ENCODE measurements around the gene MOB1B.

The MOB1B gene

DNA sequence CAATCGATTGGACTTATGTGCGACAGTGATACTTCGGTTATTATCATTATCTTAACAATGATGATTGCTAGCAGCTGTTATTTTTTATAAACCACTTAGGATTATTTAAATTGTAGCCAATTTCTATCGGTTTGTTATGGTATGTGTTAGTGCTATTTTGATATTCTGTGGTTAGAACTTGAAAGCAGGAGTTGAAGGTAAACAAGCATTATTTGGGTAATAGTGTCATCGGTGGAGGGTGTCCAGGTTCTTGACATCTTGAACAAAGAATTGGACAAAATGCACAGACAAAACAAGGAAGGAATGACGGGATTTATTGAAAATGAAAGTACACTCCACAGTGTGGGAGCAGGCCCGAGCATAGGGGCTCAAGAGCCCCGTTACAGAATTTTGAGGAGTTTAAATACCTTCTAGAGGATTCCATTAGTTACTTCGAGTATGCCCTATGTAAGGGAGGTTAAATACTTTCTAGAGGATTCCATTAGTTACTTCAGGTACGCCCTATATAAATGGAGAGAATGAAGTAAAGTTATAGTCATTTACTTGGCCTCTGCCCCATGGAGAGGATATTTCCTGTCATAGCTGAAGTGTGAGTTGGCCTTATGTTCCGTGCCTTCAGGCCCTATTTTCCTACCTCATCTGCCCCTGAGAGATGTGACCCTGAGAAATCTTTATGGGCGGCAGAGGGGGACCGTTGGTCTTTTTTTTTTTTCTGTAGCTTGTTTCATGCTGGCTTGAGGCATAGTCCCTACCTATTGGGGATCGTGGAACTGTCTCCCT, 13.1 kb downstream of the MOB1B start:
- DNase-seq = no peak

DNA sequence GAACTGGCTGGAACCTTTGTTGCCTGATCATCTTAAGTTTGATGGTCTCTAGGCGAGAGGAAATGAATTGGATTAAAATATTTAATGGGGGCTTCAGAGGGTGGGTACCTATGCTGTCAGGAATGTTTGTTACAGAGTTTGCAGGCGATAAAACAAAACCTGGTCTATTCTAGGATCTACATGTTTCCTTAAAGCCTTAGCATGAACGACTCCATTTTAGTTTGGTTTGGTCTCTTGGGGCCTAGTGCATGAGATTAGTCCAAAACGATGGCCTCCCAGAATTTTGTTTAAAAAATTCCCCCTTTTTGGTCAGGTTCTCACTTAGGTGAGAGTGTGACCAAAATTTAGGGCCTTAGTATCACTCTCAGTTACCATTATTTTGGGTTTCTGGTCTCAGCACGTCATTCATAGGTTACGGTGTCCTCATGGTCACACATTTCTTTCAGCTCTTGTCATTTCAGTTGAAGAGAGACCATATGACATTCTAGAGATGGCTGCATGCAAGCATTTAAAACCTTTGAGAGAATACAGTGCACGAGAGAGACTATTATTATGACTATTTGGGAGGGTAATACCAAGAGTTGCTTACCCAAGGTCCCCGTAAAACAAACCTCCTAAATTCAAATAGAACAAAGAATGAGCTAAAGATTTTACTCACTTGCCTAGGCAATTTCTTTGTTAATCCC, 13.8 kb downstream of the MOB1B start:
- no peak for DNase-seq

- DNase-seq = no peak
Observed at GRCh38 chr4:70920592-70920991, 18.4 kb downstream of the MOB1B start.

GRCh38 chr4:70925418-70925817, 23.2 kb downstream of the MOB1B start:
- DNase-seq = no peak

DNA sequence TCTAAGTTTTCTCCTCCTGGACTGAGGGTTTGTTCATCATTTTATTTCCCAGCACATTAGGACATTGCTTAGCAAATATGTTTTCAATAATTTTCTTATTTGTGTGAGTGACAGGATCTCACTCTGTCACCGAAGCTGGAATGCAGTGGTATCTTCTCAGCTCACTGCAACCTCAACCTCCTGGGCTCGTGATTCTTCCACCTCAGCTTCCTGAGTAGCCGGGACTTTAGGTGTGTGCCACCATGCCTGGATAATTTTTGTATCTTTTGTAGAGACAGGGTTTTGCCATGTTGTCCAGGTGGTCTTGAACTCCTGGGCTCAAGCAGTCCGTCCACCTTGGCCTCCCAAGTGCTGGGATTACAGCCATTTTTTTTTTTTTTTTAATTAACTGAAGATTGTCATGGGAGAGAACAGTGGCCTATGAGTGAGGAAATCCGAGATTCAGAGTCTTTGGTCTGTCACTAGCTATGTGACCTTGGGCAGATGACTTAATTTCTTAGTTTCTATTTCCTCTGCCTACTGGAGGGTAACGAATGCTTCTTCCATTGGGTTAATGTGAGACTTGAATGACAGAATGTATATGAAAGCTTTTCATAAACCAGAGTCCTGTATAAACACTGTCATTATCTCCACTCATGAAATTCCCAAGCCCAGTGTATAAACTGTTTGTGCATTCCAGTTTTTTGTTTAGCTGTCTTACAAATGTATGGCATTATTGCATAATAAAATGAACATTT, 23.9 kb downstream of the MOB1B start:
- no peak for DNase-seq

DNA sequence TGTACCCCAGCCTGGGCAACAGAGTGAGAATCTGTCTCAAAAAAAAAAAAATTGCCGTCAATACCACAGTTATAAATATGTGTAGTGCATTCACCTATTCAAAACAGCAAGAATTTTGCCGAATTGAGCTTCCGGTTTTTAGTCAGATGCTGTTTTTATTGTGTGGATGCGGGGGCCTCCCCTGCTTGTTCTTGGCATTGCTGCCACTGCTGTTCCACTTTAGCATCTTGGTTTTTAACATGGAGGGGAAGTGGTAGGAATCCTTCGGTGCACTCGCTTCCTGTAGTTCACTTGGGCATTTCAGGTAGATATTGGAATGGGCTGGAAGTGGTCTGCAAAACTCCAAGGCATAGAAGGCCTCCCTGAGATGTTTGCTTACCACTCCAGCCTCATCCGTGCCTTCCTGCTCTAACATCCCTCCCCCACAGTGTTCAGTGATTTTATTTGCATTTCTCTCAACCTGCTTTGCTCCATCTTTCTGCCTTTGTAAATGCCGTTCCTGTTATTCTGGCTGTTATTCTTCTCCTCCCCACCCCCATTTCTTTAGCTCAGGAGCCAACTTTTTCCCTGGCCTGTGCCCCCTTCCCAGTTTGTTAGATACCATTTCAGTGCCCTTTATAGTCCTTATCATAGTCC, 25.5 kb downstream of the MOB1B start:
- DNase-seq = peak in 1 of 2 donors; percentile 10

- DNase-seq = no peak
Observed at GRCh38 chr4:70930530-70931256, 28.5 kb downstream of the MOB1B start.

GRCh38 chr4:70931347-70931746, 29.2 kb downstream of the MOB1B start:
- DNase-seq = no peak

GRCh38 chr4:70932984-70933383, 30.8 kb downstream of the MOB1B start:
- DNase-seq = no peak

GRCh38 chr4:70935038-70935695, 33.0 kb downstream of the MOB1B start:
- DNase-seq = no peak

DNA sequence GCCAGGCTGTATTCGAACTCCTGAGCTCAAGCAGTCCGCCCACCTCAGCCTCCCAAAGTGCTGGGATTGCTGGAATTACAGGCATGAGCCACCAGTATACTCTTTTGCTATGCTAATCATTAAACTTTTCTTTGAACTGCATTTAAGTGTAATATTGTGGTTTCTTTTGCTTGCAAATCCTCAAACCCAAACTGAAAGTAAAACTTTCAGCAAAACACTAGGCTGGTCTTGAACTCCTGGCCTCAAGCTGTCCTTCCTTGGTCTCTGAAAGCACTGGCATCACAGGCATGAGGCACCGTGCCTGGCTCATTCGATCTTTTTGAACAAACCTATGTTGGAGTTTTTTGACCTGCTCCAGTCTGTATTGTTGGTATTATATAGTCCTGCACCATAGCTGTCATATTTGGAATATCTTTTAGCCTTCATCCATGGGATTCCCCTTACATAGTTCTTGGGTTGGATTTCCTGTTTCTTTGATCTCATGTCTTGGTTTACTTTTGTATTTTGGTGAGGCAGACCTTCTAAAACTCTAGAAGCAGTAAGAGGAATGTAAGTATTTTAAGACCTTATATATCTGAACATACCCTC, 34.1 kb downstream of the MOB1B start:
- no peak for DNase-seq

- DNase-seq = no peak
Observed at GRCh38 chr4:70938086-70938485, 35.9 kb downstream of the MOB1B start.

DNA sequence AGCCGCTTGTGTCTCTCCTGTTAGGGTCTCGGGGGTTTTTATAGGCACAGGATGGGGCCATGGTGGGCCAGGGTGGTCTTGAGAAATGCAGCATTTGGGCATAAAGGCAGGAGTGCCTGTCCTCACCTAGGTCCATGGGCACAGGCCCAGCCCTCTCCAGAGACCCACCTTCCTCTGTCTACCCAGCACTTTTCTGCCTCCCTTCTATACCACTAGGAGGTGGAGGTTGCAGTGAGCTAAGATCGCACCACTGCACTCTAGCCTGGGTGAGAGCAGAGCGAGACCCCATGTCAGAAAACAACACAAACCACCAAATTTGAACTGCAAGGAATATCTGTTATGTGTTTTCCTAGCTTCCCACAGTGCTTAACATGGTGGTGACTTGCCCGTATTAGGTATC, 38.0 kb downstream of the MOB1B start:
- no peak for DNase-seq

DNA sequence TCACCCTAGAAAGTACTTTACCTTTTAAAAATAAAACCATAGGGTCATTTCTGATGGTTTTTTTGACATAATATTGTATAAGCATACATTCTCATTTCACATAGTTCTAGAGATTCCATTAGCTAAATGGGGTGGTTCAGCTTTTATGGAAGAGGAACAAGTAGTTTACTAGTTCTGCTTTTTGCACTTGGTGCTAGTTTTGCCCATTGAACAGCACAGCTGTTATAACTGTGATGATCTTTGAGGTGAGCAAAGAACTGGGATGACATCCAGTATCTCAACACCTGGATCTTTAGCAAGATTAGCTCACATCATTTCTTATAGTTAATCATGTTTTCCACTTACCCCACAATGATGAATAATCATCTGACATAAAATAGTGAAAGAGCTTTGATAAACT, 40.9 kb downstream of the MOB1B start:
- DNase-seq = no peak

DNA sequence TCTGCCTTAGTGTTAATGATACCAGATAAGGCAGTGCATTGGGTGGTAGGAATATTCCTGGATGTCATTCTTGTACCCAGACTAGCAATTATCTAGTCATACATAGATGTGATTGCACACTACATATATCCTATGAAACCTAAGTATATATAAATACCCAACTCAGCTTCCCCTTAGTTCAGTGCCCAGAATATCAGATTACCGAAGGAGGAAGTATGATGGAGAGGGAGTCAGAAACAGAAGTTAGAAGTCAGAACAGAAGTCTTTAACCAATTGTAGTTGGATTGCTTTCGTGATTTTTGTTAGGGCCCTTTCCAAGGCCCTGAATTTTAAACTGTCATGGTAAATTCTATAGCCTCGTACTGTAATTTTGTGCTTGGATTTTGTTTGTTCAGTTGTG, 42.9 kb downstream of the MOB1B start:
- no peak for DNase-seq

- DNase-seq = no peak
Observed at GRCh38 chr4:70945452-70946055, 43.4 kb downstream of the MOB1B start.

- no peak for DNase-seq
Observed at GRCh38 chr4:70946939-70947338, 44.8 kb downstream of the MOB1B start.

DNA sequence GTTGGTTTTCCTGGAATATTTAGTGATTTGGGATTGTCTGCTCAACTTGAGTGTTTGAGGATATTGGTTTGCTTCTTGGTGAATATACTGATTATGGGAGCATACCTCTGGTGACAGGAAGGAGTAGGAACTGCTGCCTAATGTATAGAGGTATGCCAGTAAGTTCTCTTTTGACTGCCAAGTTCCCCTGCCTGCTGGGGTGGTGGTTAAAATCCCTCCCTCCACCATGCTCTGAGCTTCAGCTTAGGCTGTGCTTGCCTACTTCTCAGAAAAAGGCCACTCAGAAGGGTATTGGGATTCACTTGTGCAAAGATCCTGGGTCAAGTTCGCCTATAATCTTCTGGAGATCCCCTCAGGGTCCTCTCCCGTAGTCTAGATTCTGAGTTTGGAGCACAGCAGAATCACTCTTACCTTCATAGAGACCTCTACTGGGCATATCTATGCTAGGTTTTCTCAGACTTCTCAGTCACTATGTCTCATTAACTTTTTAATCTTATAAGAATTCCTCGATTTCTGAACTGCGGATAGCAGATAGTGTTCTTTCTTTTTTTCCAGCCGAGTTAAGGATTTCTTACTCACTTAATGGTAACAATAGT, 46.6 kb downstream of the MOB1B start:
- DNase-seq = no peak

GRCh38 chr4:70954032-70954431, 51.9 kb downstream of the MOB1B start:
- no peak for DNase-seq

- no peak for DNase-seq
Observed at GRCh38 chr4:70956549-70957210, 54.5 kb downstream of the MOB1B start.

Data from stimulated activated CD4-positive, alpha-beta T cell treated with anti-CD3 and anti-CD28 coated beads, Interleukin-2, amount 100 ng/mL, for 24 hours (primary cell).